ENCODE results near the gene TMEM184A. TPM values are rescaled to one million over a fixed set of nuclear protein-coding genes. Genes with fewer than 3 reads are reported as not detected.

The TMEM184A gene
- total RNA-seq, 1 experiment from 2014 or later, result 16.5 TPM

DNA sequence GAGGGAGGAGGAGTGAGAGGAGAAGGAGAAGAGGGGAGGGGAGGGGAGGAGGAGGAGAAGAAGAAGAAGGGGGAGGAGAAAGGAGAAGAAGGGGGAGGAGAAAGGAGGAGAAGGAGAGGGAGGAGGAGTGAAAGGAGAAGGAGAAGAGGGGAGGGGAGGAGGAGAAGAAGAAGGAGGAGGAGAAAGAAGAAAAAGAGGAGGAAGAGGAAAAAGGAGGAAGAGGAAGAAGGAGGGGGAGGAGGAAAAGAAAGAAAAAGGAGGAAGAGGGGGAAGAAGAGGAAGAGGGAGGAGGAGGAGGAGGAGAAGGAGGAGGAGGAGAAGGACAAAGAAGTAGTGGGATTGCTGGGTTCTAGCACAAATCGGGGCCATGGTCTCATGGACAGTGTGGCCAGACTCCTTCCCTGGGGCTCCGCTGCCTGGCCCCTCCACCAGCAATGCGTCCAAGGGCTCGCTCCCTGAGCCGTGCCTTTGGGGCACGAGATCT is 29.7 kb downstream of the TMEM184A start:
- DNase-seq, result no peak
- no peak overlapping the region for H3K27ac Mint-ChIP-seq (ENCODE audit: unreplicated experiment)

GRCh38 chr7:1525409-1525808 is 30.6 kb downstream of the TMEM184A start:
- POLR2A ChIA-PET, result no interaction called here

More for the DNA sequence above, 29.7 kb downstream of the TMEM184A start:
- no TSS peak for BruUV-seq (replicated peaks)
- Histone ChIP-seq H3K36me3 (ENCODE audit: control insufficient read depth, insufficient read depth, low read length) (no peaks in the 10 kb centered on the region), H3K4me1 (peaks cover 11% of the 10 kb centered on the region), H3K27me3 (replicated peaks; ENCODE audit: control insufficient read depth, insufficient read depth, low read length) (no peaks in the 10 kb centered on the region), H3K9me3 (no peaks in the 10 kb centered on the region), H3K4me3 (ENCODE audit: low read depth, low read length) (no peak overlapping the region)
- TF ChIP-seq, protein P1, sequence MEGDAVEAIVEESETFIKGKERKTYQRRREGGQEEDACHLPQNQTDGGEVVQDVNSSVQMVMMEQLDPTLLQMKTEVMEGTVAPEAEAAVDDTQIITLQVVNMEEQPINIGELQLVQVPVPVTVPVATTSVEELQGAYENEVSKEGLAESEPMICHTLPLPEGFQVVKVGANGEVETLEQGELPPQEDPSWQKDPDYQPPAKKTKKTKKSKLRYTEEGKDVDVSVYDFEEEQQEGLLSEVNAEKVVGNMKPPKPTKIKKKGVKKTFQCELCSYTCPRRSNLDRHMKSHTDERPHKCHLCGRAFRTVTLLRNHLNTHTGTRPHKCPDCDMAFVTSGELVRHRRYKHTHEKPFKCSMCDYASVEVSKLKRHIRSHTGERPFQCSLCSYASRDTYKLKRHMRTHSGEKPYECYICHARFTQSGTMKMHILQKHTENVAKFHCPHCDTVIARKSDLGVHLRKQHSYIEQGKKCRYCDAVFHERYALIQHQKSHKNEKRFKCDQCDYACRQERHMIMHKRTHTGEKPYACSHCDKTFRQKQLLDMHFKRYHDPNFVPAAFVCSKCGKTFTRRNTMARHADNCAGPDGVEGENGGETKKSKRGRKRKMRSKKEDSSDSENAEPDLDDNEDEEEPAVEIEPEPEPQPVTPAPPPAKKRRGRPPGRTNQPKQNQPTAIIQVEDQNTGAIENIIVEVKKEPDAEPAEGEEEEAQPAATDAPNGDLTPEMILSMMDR (IDR thresholded peaks at IDR 0.05; ENCODE audit: insufficient read depth in 1 of 2, low read depth in 1 of 2, low read length in 1 of 2, severe bottlenecking in 1 of 2, unreplicated experiment in 1 of 2), result no peak
- no peaks in the 10 kb centered on the region for H3K4me1 Mint-ChIP-seq (ENCODE audit: low read depth, unreplicated experiment)
- H3K27me3 Mint-ChIP-seq (ENCODE audit: insufficient read depth, unreplicated experiment), result no peaks in the 10 kb centered on the region
- peaks cover under 1% of the 10 kb centered on the region for H3K36me3 Mint-ChIP-seq (ENCODE audit: insufficient read depth, unreplicated experiment)
- intact Hi-C loops (cut with micrococcal nuclease; ENCODE audit: unreplicated experiment), result no loop called here
- ChIA-PET POLR2A (interaction anchor here (1.1 kb wide), 1 partner anchor 11 kb away, joined by 4 read pairs; no protein-coding TSS in a partner anchor), CTCF (no interaction called here)
- H3K4me3 Mint-ChIP-seq (ENCODE audit: unreplicated experiment), result no peak overlapping the region
- H3K9me3 Mint-ChIP-seq (ENCODE audit: unreplicated experiment), result no peaks in the 10 kb centered on the region

GRCh38 chr7:1523844-1524243 is 32.2 kb downstream of the TMEM184A start:
- H3K27me3 ChIP-seq (replicated peaks; ENCODE audit: control insufficient read depth, insufficient read depth, low read length), result no peaks in the 10 kb centered on the region
- Mint-ChIP-seq H3K9me3 (ENCODE audit: unreplicated experiment) (no peaks in the 10 kb centered on the region), H3K4me3 (ENCODE audit: unreplicated experiment) (no peak overlapping the region), H3K27ac (ENCODE audit: unreplicated experiment) (no peak overlapping the region), H3K27me3 (ENCODE audit: insufficient read depth, unreplicated experiment) (no peaks in the 10 kb centered on the region), H3K36me3 (ENCODE audit: insufficient read depth, unreplicated experiment) (peaks cover 6% of the 10 kb centered on the region), H3K4me1 (ENCODE audit: low read depth, unreplicated experiment) (peaks cover 8% of the 10 kb centered on the region)
- no peaks in the 10 kb centered on the region; the same call in 1 of the 2 replicates for H3K9me3 ChIP-seq
- H3K4me1 ChIP-seq, result peaks cover 18% of the 10 kb centered on the region
- POLR2A ChIA-PET, result no interaction called here
- no peaks in the 10 kb centered on the region for H3K36me3 ChIP-seq (ENCODE audit: control insufficient read depth, insufficient read depth, low read length)
- no TSS peak for BruUV-seq (replicated peaks)
- TF ChIP-seq, protein P1 (IDR thresholded peaks at IDR 0.05; ENCODE audit: insufficient read depth in 1 of 2, low read depth in 1 of 2, low read length in 1 of 2, severe bottlenecking in 1 of 2, unreplicated experiment in 1 of 2), result no peak
- H3K4me3 ChIP-seq (ENCODE audit: low read depth, low read length), result no peak overlapping the region
- DNase-seq, result peak in 1 of 2 experiments; percentile 37
- CTCF ChIA-PET, result no interaction called here
- intact Hi-C loops (cut with micrococcal nuclease; ENCODE audit: unreplicated experiment), result no loop called here

More at GRCh38 chr7:1525409-1525808, 30.6 kb downstream of the TMEM184A start:
- no TSS peak for BruUV-seq (replicated peaks)
- Histone ChIP-seq H3K9me3 (no peaks in the 10 kb centered on the region), H3K27me3 (replicated peaks; ENCODE audit: control insufficient read depth, insufficient read depth, low read length) (no peaks in the 10 kb centered on the region), H3K36me3 (ENCODE audit: control insufficient read depth, insufficient read depth, low read length) (no peaks in the 10 kb centered on the region), H3K4me1 (peaks cover 13% of the 10 kb centered on the region), H3K4me3 (ENCODE audit: low read depth, low read length) (no peak overlapping the region)
- no peak overlapping the region for H3K4me3 Mint-ChIP-seq (ENCODE audit: unreplicated experiment)
- TF ChIP-seq, protein P1 (IDR thresholded peaks at IDR 0.05; ENCODE audit: insufficient read depth in 1 of 2, low read depth in 1 of 2, low read length in 1 of 2, severe bottlenecking in 1 of 2, unreplicated experiment in 1 of 2), result no peak
- no peaks in the 10 kb centered on the region for H3K27me3 Mint-ChIP-seq (ENCODE audit: insufficient read depth, unreplicated experiment)
- no peak overlapping the region for H3K27ac Mint-ChIP-seq (ENCODE audit: unreplicated experiment)
- H3K9me3 Mint-ChIP-seq (ENCODE audit: unreplicated experiment), result no peaks in the 10 kb centered on the region
- H3K36me3 Mint-ChIP-seq (ENCODE audit: insufficient read depth, unreplicated experiment), result peaks cover 4% of the 10 kb centered on the region
- intact Hi-C loops (cut with micrococcal nuclease; ENCODE audit: unreplicated experiment), result no loop called here
- CTCF ChIA-PET, result no interaction called here
- peaks cover 4% of the 10 kb centered on the region for H3K4me1 Mint-ChIP-seq (ENCODE audit: low read depth, unreplicated experiment)
- no peak for DNase-seq

Measured in Caco-2 (cell line).